ENCODE measurements around the gene FSD1L. TPM values are rescaled to one million over a fixed set of nuclear protein-coding genes. Genes with fewer than 3 reads are reported as not detected.
A peak's percentile ranks its signal among the peaks of the same experiment; 100 is the strongest.
"Not testable (repeated sequence)": the region's sequence is repeated elsewhere in the genome, so short reads cannot be mapped to it uniquely, and the experiment has no call there.

The FSD1L gene
- total RNA-seq, 1 donor = 5.6 TPM

GRCh38 chr9:105510024-105510423, 62.2 kb downstream of the FSD1L start:
- peak; percentile 71 for DNase-seq (ENCODE audit: low read depth)
- TF ChIP-seq, protein P1, sequence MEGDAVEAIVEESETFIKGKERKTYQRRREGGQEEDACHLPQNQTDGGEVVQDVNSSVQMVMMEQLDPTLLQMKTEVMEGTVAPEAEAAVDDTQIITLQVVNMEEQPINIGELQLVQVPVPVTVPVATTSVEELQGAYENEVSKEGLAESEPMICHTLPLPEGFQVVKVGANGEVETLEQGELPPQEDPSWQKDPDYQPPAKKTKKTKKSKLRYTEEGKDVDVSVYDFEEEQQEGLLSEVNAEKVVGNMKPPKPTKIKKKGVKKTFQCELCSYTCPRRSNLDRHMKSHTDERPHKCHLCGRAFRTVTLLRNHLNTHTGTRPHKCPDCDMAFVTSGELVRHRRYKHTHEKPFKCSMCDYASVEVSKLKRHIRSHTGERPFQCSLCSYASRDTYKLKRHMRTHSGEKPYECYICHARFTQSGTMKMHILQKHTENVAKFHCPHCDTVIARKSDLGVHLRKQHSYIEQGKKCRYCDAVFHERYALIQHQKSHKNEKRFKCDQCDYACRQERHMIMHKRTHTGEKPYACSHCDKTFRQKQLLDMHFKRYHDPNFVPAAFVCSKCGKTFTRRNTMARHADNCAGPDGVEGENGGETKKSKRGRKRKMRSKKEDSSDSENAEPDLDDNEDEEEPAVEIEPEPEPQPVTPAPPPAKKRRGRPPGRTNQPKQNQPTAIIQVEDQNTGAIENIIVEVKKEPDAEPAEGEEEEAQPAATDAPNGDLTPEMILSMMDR (IDR thresholded peaks at IDR 0.05; ENCODE audit: insufficient read depth, low read depth, low read length) = no peak
- H3K4me3 ChIP-seq (ENCODE audit: low read depth, low read length) = no peak overlapping the region

DNA sequence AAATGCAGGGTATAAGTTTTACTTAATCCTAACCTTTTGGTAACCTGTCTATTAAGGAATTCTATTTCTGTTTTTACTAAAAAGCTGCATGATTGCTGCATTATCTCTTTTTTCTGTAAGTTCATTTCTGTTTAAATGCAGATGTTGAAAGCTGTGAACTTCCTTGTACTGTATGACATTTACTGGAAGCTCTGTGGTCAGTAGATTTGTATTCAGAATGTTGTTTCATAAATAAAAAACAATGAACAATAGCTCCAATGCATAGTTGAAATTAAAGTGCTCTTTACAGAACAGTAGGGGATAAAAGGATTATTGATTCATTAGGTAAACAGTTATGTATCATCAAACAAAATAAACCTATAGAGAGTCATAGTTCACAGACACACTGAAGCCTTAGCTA, 63.6 kb downstream of the FSD1L start:
- DNase-seq (ENCODE audit: low read depth) = no peak
- no peak overlapping the region for H3K4me3 ChIP-seq (ENCODE audit: low read depth, low read length)
- TF ChIP-seq, protein P1 (IDR thresholded peaks at IDR 0.05; ENCODE audit: insufficient read depth, low read depth, low read length) = no peak

DNA sequence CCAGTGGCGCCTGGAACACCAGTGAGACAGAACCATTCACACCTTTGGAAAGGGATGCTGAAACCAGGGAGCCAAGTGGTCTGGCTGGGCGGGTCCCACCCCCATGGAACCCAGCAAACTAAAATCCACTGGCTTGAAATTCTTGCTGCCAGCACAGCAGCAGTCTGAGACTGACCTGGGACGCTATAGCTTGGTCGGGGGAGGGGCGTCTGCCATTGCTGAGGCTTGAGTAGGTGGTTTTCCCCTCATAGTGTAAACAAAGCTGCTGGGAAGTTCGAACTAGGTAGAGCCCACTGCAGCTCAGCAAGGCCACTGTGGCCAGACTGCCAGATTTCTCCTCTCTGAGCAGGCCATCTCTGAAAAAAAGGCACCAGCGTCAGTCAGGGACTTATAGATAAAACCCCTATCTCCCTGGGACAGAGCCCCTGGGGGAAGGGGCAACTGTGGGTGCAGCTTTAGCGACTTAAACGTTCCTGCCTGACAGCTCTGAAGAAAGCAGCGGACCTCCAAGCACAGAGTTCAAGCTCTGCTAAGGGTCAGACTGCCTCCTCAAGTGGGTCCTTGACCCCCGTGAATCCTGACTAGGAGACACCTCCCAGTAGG, 68.1 kb downstream of the FSD1L start:
- TF ChIP-seq, protein P1 (IDR thresholded peaks at IDR 0.05; ENCODE audit: insufficient read depth, low read depth, low read length) = no peak
- no peak for DNase-seq (ENCODE audit: low read depth)
- H3K4me3 ChIP-seq (ENCODE audit: low read depth, low read length) = no peak overlapping the region

DNA sequence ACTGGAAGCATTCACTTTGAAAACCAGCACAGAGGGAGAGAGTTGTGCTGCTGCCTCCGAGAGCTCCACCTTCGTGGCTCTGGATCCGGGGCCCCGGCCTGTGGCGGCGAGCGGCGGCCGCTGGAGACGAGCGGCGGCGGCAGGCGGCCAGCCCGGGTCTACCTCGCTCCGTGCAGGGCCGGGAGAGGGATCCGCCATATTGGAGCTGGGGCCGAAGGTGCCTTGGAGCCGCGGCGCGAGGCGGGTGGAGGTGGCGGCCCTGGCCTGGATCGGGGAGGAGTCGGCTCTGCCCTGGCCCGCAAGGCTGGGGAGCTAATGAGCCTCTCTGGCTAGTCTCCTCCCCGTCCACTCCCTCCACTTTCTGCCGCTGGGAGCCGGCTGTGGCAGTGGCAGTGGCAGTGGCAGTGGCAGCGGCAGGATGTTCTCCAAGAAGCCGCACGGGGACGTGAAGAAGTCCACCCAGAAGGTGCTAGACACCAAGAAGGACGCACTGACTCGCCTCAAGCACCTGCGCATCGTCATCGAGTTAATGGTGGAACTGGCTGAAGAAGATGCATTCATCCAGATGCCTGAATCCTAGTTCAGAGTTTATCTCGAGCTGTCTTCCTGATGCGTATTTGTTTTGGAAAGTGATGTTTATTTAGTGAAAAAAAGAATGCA, 72.0 kb downstream of the FSD1L start:
- not testable (repeated sequence) for DNase-seq (ENCODE audit: low read depth); H3K4me3 ChIP-seq (ENCODE audit: low read depth, low read length)

DNA sequence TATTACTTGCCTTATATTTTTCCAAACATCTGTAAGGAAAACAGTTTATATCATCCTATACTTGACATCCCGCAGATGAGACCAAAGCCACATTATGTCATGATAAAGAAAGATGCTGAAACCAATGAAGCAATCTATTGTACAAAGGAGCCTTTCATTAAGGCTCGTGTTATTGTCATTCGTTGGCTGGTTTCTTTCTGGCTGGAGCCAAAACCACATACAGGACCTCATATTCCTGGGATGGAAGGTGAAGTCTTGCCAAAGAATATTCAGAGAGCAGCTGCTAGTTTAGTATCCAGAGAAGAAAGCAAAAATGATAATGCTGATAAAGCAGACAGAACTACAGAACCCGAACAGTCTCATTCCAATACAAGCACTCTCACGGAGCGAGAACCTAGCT, 73.2 kb downstream of the FSD1L start:
- DNase-seq (ENCODE audit: low read depth); H3K4me3 ChIP-seq (ENCODE audit: low read depth, low read length): not testable (repeated sequence)

DNA sequence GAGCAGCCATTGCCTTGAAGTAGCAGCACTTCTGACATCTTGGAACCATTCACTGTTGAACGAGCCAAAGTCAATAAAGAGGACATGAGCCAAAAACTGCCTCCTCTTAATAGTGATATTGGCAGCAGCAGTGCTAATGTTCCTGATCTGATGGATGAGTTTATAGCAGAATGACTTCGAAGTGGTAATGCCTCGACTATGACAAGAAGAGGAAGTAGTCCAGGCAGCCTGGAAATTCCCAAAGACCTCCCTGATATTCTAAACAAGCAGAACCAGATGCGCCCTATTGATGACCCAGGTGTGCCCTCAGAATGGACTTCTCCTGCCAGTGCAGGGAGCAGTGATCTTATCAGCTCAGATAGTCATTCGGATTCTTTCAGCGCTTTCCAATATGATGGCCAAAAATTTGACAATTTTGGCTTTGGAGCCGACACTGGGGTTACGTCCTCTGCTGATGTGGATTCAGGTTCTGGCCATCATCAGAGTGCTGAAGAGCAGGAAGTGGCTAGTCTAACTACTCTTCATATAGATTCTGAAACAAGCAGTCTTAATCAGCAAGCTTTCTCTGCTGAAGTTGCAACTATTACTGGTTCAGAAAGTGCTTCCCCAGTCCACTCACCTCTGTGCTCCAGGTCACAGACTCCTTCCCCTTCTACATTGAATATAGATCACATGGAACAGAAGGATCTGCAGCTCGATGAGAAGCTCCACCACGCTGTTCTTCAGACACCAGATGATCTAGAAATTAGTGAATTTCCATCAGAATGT, 75.0 kb downstream of the FSD1L start:
- not testable (repeated sequence) for H3K4me3 ChIP-seq (ENCODE audit: low read depth, low read length); DNase-seq (ENCODE audit: low read depth)

DNA sequence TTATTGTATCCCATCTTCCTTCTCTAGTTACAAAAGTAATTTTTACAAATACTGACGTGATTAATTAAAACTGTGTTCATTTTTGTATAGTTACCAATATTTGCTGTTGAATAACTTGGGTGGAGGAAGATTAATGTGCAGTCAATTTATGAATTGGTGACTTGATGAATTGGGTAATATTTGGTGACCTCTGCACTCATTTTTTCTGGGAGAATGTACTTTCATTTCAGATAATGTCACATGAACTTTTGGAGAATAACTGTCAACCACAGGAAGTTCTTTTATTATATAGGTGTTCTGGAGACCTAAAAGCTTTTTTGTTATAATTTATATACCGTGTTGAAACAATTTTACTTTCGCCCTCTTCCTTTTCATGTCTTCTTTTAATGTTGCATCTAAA, 83.7 kb downstream of the FSD1L start:
- DNase-seq (ENCODE audit: low read depth) = peak; percentile 10
- TF ChIP-seq, protein P1 (IDR thresholded peaks at IDR 0.05; ENCODE audit: insufficient read depth, low read depth, low read length) = no peak
- no peak overlapping the region for H3K4me3 ChIP-seq (ENCODE audit: low read depth, low read length)

GRCh38 chr9:105535920-105536668, 88.3 kb downstream of the FSD1L start:
- H3K4me3 ChIP-seq (ENCODE audit: low read depth, low read length) = no peak overlapping the region
- TF ChIP-seq, protein P1 (IDR thresholded peaks at IDR 0.05; ENCODE audit: insufficient read depth, low read depth, low read length) = no peak
- DNase-seq (ENCODE audit: low read depth) = no peak

All from fibroblast of villous mesenchyme (primary cell).